GM19035 (cell line): ENCODE data around the gene METTL9.
"Not testable (repeated sequence)": the region's sequence is repeated elsewhere in the genome, so short reads cannot be mapped to it uniquely, and the experiment has no call there.

ENCODE experiments used
- ATAC-seq: cut with Tn5 transposase; IDR thresholded peaks from one replicate; pipeline ENCODE4 v1.9.1; 2021; ENCODE audit not compliant: unreplicated experiment

METTL9 gene

GRCh38 chr16:21610006-21610544 is 10.7 kb downstream of the METTL9 start:
- no peak for ATAC-seq

GRCh38 chr16:21610766-21611165 is 11.4 kb downstream of the METTL9 start:
- no peak for ATAC-seq

GRCh38 chr16:21611198-21611555 is 11.8 kb downstream of the METTL9 start:
- no peak for ATAC-seq

GRCh38 chr16:21611556-21612384 is 12.4 kb downstream of the METTL9 start:
- no peak for ATAC-seq

GRCh38 chr16:21613361-21613760 is 14.0 kb downstream of the METTL9 start:
- no peak for ATAC-seq

GRCh38 chr16:21613781-21614180 is 14.4 kb downstream of the METTL9 start:
- no peak for ATAC-seq

GRCh38 chr16:21614896-21615295 is 15.5 kb downstream of the METTL9 start:
- ATAC-seq: no peak

DNA sequence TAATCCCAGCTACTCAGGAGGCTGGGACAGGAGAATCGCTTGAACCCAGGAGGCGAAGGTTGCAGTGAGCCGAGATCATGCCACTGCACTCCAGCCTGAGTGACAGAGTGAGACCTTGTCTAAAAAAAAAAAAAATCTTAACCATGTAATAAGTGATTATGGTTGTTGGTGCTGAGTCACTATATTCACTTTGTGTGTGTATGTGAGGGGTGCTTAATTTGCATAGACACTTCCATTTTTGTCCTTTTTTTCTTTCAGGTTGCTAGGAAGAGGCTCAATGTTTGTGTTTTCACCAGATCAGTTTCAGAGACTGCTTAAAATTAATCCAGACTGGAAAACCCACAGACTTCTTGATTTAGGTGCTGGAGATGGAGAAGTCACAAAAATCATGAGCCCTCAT is 18.2 kb downstream of the METTL9 start:
- no peak for ATAC-seq

GRCh38 chr16:21618281-21618680 is 18.9 kb downstream of the METTL9 start:
- ATAC-seq: no peak

- ATAC-seq: no peak
Measured at GRCh38 chr16:21619765-21620425, 20.5 kb downstream of the METTL9 start.

DNA sequence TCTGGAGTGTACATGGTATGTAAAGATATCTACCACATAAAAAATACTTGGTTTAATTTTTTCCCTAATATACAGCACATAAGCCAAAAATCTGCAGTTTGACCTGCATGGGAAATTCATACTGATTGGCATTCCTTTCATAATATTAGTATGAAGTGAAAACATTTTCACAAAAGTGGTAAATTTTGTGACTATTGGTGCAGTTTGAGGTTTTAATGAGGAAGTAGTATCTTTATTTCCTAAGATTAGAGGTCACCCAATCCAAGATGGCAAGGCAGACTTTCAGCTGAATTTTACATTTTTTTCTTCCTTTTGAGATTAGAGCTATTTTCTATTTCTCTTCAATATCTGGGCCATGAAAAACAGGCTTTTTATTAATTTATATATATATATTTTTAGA is 21.2 kb downstream of the METTL9 start:
- ATAC-seq: no peak

DNA sequence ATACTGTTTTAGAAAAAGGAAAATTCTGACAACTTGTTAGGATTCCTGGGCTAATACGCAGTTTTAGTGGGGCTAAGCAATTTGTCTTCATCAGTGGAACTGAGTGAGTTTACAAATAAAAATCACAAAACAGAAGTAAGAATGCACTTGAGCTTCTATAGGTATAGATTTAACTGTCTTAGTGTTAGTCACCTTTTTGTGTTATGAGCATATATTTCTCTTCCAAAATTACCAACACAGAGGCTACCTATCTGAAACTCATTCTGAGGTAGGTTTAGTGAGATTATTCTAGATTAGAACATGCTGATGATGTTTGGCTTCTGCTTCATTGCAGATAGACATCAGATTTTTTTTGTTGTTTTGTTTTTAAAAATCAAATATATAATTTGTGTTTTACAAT is 23.2 kb downstream of the METTL9 start:
- ATAC-seq: no peak

DNA sequence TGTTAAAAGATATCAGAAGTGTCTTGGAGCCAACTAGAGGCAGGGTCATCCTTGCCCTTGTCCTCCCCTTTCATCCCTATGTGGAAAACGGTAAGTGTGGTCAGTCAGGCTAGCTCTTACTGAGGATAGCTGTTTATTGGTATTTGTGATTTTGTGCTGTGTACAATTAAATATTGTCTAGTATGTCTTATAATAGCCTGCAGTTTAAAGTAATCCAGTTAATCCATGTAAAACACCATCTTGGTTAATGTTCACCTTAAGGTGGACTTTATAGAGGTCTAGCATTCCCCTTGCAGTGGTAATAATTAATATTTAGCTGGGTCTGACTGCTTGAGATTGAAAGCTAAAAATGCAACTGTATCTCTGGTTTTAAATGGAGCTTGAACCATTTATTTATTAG is 25.6 kb downstream of the METTL9 start:
- ATAC-seq: no peak

GRCh38 chr16:21626659-21627277 is 27.4 kb downstream of the METTL9 start:
- ATAC-seq: no peak

DNA sequence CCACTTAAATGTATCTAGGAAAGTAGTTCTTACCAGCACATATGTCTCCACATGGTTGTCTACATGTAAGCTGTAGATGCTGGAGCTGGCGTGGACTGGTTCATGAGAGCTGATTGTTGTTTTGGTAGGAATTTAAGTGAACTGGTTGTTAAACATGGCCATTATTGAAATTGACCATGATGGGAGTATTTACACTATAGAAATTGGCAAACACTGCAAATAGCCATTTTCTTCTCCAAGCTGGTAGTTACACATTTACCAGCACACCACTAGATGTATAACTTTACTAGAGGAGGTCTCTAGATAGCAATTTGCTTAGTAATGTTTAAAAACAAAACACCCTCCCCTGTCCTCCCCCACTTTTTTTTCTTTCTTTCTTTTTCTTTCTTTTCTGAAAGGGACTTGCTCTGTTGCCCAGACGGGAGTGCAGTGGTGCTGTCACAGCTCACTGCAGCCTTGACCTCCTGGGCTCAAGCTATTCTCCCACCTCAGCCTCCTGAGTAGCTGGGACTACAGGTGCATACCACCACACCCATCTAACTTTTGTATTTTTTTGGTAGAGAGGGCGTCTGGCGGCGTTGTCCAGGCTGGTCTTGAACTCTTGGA is 28.8 kb downstream of the METTL9 start:
- ATAC-seq: no peak

GRCh38 chr16:21628772-21629171 is 29.4 kb downstream of the METTL9 start:
- ATAC-seq: no peak

DNA sequence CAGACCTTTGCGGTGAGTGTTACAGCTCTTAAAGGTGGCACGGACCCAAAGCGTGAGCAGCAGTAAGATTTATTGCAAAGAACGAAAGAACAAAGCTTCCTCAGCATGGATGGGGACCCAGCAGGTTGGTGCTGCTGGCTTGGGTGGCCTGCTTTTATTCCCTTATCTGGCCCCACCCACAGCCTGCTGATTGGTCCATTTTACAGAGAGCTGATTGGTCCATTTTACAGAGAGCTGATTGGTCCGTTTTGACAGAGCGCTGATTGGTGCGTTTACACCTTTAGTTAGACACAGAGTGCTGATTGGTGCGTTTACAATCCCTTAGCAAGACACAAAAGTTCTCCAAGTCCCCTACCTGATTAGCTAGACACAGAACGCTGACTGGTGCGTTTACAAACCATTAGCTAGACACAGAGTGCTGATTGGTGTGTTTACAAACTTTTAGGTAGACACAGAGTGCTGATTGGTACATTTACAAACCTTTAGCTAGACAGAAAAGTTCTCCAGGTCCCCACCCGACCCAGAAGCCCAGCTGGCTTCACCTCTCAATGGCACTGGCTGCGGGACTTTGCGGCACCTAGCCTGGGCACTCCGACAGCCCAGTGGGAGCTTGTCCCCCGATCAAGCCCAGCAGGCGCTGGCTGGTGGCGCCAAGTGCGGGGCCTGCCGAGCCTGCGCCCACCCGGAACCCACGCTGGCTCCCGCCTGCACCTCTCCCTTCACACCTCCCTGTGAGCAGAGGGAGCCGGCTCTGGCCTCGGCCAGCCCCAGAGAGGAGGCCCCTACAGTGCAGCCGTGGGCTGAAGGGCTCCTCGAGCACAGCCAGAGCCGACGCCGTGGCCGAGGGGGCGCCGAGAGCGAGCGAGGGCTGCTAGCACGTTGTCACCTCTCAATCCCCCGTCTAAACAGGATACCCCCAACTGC is 30.5 kb downstream of the METTL9 start:
- not testable (repeated sequence) for ATAC-seq

DNA sequence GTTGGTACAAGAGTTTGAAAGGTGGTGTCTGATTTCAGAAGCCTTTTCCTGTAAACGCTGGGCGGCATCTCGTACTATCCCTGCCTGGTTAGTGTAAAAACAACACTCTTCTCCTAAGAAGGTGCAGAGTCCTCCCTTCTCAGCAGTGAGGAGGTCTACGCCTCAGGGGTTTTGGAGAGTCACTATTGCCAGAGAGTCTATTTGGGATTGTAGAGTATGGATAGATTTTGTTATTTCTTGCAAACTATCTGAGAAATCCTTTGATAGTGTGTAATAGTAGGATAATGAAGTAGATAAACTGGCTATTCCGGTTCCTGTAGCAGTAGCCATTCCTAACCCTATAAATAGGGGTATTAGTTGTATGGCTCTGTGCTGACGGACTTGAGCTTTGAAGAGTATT is 31.5 kb downstream of the METTL9 start:
- ATAC-seq: not testable (repeated sequence)

GRCh38 chr16:21631376-21631775 is 32.0 kb downstream of the METTL9 start:
- ATAC-seq: not testable (repeated sequence)

DNA sequence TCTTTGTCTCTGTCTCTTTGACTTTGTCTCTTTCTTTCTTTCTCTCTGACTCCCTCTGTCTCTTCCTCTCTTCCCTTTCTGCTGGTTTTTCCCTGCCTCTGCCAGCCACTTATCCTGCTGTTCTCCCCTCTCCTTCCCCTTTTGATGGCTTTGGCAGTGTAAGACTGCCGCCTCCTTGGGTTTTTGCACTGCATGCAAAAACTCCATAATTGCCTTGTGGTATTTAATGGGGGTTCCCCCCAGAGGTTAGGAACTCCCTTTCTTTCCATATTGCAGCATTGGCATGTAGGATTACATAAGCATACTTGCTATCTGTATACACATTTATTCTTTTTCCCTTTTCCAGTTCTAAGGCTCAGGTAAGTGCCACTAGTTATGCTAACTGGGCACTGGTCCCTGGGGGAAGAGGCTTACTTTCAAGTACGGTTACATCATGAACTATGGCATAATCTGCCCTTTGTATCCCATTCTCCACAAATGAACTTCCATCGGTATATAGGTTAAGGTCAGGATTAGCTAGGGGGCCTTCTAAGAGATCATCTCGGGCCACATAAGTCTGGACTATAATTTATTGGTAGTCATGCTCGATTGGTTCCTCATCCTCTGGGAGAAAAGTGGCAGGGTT is 32.7 kb downstream of the METTL9 start:
- ATAC-seq: not testable (repeated sequence)
